Measurements from ENCODE around the gene ZNF22. TPM values are rescaled to one million over a fixed set of nuclear protein-coding genes. Genes with fewer than 3 reads are reported as not detected.
A peak's percentile ranks its signal among the peaks of the same experiment; 100 is the strongest.

The ZNF22 gene
- total RNA-seq, 2 donors from 2014 or later: 12.9 to 30.4 TPM

- WGBS, 2 donors: 81% methylated on average over 8 of the region's 9 CpGs; no CpG with 5 or more reads in 1 of the 2 donors
- no peak for TF ChIP-seq CTCF (IDR thresholded peaks at IDR 0.05)
- peak in 1 of 3 donors; percentile 6 for TF ChIP-seq POLR2A (IDR thresholded peaks at IDR 0.05)
- Histone ChIP-seq H3K9me3 (no peaks in the 10 kb centered on the region), H3K27me3 (no peaks in the 10 kb centered on the region), H3K27ac (peak overlapping the region; percentile 41 to 95 (median 91)), H3K36me3 (replicated peaks in 1 of 2; ENCODE audit: insufficient read depth in 1 of 2, low read depth in 2 of 2) (no peaks in the 10 kb centered on the region), H3K4me3 (no peak overlapping the region), H3K4me1 (peaks cover 75% of the 10 kb centered on the region)
- DNase-seq: peak in 2 of 4 donors; percentile 32 to 43
- intact Hi-C loops (cut with DNase I): no loop called here
- no peak for ATAC-seq
Observed at GRCh38 chr10:44982114-44982460, 18.6 kb upstream of the ZNF22 start.

GRCh38 chr10:44982496-44982895 is 18.2 kb upstream of the ZNF22 start:
- Histone ChIP-seq H3K27me3 (no peaks in the 10 kb centered on the region), H3K9me3 (no peaks in the 10 kb centered on the region), H3K4me3 (no peak overlapping the region), H3K4me1 (peaks cover 71% of the 10 kb centered on the region), H3K36me3 (replicated peaks in 1 of 2; ENCODE audit: insufficient read depth in 1 of 2, low read depth in 2 of 2) (no peaks in the 10 kb centered on the region), H3K27ac (peak overlapping the region; percentile 41 to 95 (median 91))
- intact Hi-C loops (cut with DNase I): no loop called here
- TF ChIP-seq POLR2A (IDR thresholded peaks at IDR 0.05): no peak
- ATAC-seq: no peak
- 88 to 89% methylated on average over 7 to 8 of the region's 9 CpGs for WGBS, 2 donors
- DNase-seq: peak in 2 of 4 donors; percentile 1 to 15

GRCh38 chr10:44983066-44983894 is 17.4 kb upstream of the ZNF22 start:
- no peaks in the 10 kb centered on the region for H3K36me3 ChIP-seq (replicated peaks in 1 of 2; ENCODE audit: insufficient read depth in 1 of 2, low read depth in 2 of 2)
- no peak overlapping the region for H3K4me3 ChIP-seq
- DNase-seq: peak in 2 of 4 donors; percentile 10 to 11
- H3K27me3 ChIP-seq: no peaks in the 10 kb centered on the region
- no peaks in the 10 kb centered on the region for H3K9me3 ChIP-seq
- intact Hi-C loops (cut with DNase I): no loop called here
- WGBS, 2 donors: 93 to 96% methylated on average over 11 to 13 of the region's 13 CpGs
- peaks cover 72% of the 10 kb centered on the region for H3K4me1 ChIP-seq
- H3K27ac ChIP-seq: no peak overlapping the region
- no peak for TF ChIP-seq POLR2A (IDR thresholded peaks at IDR 0.05)
- no peak for TF ChIP-seq CTCF (IDR thresholded peaks at IDR 0.05)
- no peak for ATAC-seq

- Histone ChIP-seq H3K4me3 (no peak overlapping the region), H3K27ac (no peak overlapping the region), H3K36me3 (replicated peaks in 1 of 2; ENCODE audit: insufficient read depth in 1 of 2, low read depth in 2 of 2) (no peaks in the 10 kb centered on the region), H3K9me3 (no peaks in the 10 kb centered on the region), H3K27me3 (no peaks in the 10 kb centered on the region), H3K4me1 (peaks cover 77% of the 10 kb centered on the region)
- ATAC-seq (no peak), DNase-seq (peak in 2 of 4 donors; percentile 8 to 11)
- WGBS, 2 donors: 92 to 95% methylated on average over 8 to 10 of the region's 10 CpGs
- intact Hi-C loops (cut with DNase I): no loop called here
- TF ChIP-seq CTCF (IDR thresholded peaks at IDR 0.05) (no peak), POLR2A (IDR thresholded peaks at IDR 0.05) (no peak)
Observed at GRCh38 chr10:44983895-44984278, 16.8 kb upstream of the ZNF22 start.

GRCh38 chr10:44984671-44985101 is 16.0 kb upstream of the ZNF22 start:
- peak in 2 of 4 donors; percentile 8 to 10 for DNase-seq
- ATAC-seq: no peak
- Histone ChIP-seq H3K27me3 (no peaks in the 10 kb centered on the region), H3K27ac (peak overlapping the region in 2 of 4 donors; percentile 27 to 46), H3K4me3 (no peak overlapping the region), H3K9me3 (no peaks in the 10 kb centered on the region), H3K36me3 (replicated peaks in 1 of 2; ENCODE audit: insufficient read depth in 1 of 2, low read depth in 2 of 2) (no peaks in the 10 kb centered on the region), H3K4me1 (peaks cover 77% of the 10 kb centered on the region)
- TF ChIP-seq POLR2A (IDR thresholded peaks at IDR 0.05) (no peak), CTCF (IDR thresholded peaks at IDR 0.05) (no peak)
- intact Hi-C loops (cut with DNase I): no loop called here
- WGBS, 2 donors: 95 to 99% methylated on average over 14 to 15 of the region's 15 CpGs

All from body of pancreas (tissue), 4 donors.